Central memory CD8-positive, alpha-beta T cell (primary cell): ENCODE data around the gene S100A10.

Experiments
- ATAC-seq: fragments of 150-1000 bp; cut with Tn5 transposase; replicated peaks from 2 replicates; pipeline ENCODE4 v1.10.0; 2022; ENCODE audit warnings: mild to moderate bottlenecking, moderate FRiP score, moderate number of reproducible peaks; ENCODE audit not compliant: poor library complexity, severe bottlenecking; ENCODE audit errors: extremely low read depth
- DNase-seq, 2 donors: peaks; one replicate each; pipeline ENCODE4 v3.0.0; 2021; ENCODE audit warnings: low spot score in 2 of 2
- H3K27ac Mint-ChIP-seq: one replicate; pipeline ENCODE4 v1.8.0; 2022; ENCODE audit warnings: low read depth, mild to moderate bottlenecking, moderate library complexity, mixed read lengths
- H3K27me3 Mint-ChIP-seq: one replicate; pipeline ENCODE4 v1.8.0; 2022; ENCODE audit warnings: mixed read lengths
- H3K36me3 Mint-ChIP-seq: one replicate; pipeline ENCODE4 v1.8.0; 2022; ENCODE audit warnings: mild to moderate bottlenecking, moderate library complexity, mixed read lengths; ENCODE audit not compliant: insufficient read depth
- H3K4me1 Mint-ChIP-seq: one replicate; pipeline ENCODE4 v1.8.0; 2022; ENCODE audit warnings: mixed read lengths
- H3K4me3 Mint-ChIP-seq: one replicate; pipeline ENCODE4 v1.8.0; 2022; ENCODE audit warnings: mild to moderate bottlenecking, moderate library complexity, mixed read lengths
- H3K9me3 Mint-ChIP-seq: one replicate; pipeline ENCODE4 v1.8.0; 2022; ENCODE audit warnings: mixed read lengths

The S100A10 gene, protein sequence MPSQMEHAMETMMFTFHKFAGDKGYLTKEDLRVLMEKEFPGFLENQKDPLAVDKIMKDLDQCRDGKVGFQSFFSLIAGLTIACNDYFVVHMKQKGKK

DNA sequence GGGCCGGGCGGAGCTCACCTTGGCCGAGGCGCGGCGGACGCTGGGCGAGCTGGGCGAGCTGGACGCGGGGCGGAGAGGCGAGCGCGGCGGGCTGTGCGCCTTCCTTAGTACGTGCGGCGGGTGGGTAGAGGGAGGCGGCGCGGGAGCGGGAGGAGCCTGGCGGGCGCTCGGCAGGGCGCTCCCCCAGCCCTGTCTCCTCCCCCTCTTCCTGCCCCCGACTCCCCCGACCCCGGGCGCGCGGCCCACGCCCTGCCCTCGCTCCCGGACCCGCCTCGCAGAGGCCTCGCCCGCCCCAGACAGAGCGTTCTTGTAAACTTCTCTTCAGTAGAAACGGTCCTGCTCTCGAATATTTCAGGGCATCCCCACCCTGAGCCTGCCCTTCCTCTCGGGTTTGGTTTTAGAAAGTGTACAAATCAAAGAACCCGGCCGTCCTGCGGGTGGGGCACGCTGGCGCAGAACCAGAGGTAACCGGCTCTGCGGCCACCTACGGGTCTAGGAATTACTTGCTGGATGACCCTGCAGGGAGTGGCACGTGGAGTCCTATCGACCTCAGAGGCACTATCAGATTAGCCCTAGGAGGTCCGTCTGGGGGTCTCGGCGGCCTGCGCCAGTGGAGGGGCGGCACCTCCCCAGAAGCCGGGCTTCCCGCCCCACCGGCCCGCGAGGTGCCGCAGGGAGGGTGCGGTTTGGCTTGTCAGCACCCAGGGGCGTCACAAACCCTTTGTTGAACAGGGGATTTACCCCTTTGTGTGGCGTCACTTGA is at the start of gene S100A10:
TSS of gene S100A10 (minus strand) at position 126 of the 763 bp plus-strand sequence. CDS start 7,629 bp downstream, outside the sequence.
- peak; percentile 56 to 78 for DNase-seq
- peaks cover 55% of the 10 kb centered on the region for H3K4me1 Mint-ChIP-seq
- H3K27me3 Mint-ChIP-seq = no peaks in the 10 kb centered on the region
- peak within 1 kb of the TSS; percentile 98 for H3K4me3 Mint-ChIP-seq
- ATAC-seq = peak; percentile 85
- H3K27ac Mint-ChIP-seq = peak within 1 kb of the TSS; percentile 97
- H3K36me3 Mint-ChIP-seq = peaks cover 22% of the 10 kb centered on the region
- no peaks in the 10 kb centered on the region for H3K9me3 Mint-ChIP-seq

DNA sequence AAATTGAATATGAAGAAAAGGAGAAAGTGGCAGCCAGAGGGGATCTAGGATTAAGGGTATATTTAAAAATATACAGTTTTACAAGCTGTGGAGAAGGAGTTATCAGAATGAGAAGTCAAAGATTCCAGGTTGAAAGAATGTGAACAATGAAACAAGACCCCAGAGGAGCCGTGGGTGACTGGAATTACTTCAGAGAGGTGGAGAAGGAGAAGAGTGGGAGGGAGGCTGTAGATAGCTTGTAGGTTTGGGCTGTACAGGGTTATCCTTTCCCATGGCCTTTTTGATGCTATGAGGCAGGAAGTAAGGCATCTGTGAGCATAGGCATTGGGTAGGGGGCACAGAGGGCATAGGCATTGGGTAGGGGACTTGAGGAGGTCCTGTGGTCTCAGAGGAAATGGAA is 48.4 kb upstream of the S100A10 start:
- H3K27me3 Mint-ChIP-seq = no peaks in the 10 kb centered on the region
- ATAC-seq (no peak), DNase-seq (no peak)
- no peaks in the 10 kb centered on the region for H3K36me3 Mint-ChIP-seq
- H3K9me3 Mint-ChIP-seq = no peaks in the 10 kb centered on the region
- H3K4me3 Mint-ChIP-seq = no peak overlapping the region
- H3K27ac Mint-ChIP-seq = no peak overlapping the region
- no peaks in the 10 kb centered on the region for H3K4me1 Mint-ChIP-seq

DNA sequence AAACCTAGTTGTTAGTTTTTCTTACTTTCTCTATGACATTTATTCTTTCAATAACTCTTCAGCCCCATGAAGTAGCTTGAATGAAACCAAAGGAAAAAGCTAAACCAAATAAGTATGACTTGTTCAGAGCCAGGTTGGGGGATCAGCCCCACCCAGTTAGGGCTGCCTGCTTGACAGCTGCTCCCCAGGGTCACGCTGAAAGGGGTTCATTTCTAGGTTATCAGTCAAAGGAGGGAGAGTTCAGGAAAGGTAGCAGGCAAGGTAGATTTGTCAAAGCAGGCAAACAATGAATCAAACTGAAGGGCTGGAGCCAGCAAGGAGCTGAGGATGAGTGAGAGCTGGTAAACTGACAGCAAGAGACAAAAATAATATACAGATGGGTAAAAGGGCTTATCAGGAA is 46.2 kb upstream of the S100A10 start:
- Mint-ChIP-seq H3K27me3 (no peaks in the 10 kb centered on the region), H3K9me3 (no peaks in the 10 kb centered on the region), H3K27ac (no peak overlapping the region), H3K36me3 (peaks cover 13% of the 10 kb centered on the region), H3K4me3 (no peak overlapping the region), H3K4me1 (peaks cover 14% of the 10 kb centered on the region)
- DNase-seq = no peak
- no peak for ATAC-seq

DNA sequence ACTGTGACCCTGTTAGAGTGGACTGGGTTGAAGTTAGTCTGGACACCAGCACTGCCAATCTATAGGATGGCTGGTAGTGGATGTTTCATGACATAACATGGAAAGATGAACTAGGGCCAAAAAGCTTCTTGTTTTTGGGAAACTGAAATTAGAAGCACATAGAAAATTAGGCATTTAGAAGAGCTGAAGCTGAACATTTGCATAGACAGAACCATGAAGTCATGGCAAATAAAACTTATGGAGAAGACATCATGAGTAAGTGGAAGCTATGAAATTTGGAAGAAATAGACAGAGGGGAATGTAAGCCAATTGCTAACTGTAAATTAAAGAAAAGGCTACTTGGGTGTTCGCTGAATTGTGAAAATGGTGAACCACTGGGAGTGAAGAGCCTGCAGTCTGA is 45.8 kb upstream of the S100A10 start:
- no peaks in the 10 kb centered on the region for H3K9me3 Mint-ChIP-seq
- ATAC-seq (no peak), DNase-seq (no peak)
- H3K4me1 Mint-ChIP-seq = peaks cover 18% of the 10 kb centered on the region
- no peak overlapping the region for H3K27ac Mint-ChIP-seq
- no peaks in the 10 kb centered on the region for H3K27me3 Mint-ChIP-seq
- peaks cover 17% of the 10 kb centered on the region for H3K36me3 Mint-ChIP-seq
- H3K4me3 Mint-ChIP-seq = no peak overlapping the region

DNA sequence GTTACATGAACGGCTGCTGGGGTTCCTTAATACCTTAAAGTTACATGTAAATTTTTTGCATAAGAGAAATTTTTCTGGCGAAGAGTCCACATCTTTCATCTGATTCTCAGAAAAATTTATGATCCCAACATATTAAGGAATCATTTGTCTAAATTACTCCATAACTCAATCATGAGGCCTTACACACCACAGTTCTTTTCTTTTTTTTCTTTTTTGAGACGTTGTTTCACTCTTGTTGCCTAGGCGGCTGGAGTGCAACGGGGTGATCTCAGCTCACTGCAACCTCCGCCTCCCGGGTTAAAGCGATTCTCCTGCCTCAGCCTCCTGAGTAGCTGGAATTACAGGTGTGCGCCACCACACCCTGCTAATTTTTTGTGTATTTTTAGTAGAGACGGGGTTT is 45.2 kb upstream of the S100A10 start:
- no peak overlapping the region for H3K27ac Mint-ChIP-seq
- H3K4me3 Mint-ChIP-seq = no peak overlapping the region
- no peaks in the 10 kb centered on the region for H3K27me3 Mint-ChIP-seq
- H3K4me1 Mint-ChIP-seq = peaks cover 24% of the 10 kb centered on the region
- DNase-seq (no peak), ATAC-seq (no peak)
- peaks cover 18% of the 10 kb centered on the region for H3K36me3 Mint-ChIP-seq
- H3K9me3 Mint-ChIP-seq = no peaks in the 10 kb centered on the region

DNA sequence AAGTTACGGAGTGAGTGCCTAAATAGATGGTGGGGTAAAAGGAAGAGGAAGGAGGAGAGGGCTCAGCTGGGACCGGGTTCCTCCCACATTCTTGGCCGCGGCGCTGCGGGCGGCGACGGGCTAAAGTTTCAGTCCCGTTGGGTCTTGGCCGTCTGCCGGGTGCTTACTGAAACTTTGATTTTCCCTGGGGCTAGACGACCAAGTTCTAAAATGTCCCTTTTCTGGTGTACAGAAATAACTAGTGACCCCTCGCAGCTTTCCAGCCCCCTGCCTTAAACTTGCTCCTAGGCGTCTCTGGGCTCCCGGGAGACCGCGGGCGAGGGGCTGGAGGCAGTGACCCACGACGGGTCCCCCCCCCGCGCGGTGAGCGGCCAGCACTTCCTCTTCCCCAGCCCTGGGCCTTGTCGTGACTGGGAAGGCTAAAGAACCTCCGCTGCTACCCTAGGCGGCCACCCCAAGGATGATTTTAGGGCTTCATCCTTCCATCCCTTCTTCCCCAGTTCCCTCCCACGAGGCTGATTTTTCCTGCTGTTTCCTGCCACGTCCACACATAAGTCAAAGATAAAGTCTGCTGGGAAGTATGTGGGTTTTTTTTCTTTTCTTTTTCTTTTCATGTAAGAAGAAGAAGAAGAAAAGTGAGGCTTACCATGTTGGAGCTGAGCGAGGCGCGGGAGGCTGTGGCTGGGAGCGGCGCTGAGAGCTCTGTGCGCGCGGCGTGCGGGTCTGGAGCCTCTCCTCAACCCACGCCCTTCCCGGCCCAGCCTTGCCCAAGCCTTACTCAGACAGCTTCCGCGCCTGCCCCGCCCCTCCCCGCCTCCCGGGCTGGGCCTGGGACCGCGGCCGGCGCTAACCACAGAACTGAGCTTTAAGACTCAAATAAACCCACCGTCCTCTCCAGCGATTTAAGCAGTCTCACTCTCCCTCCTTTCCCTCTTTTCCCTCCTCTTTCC is 42.9 kb upstream of the S100A10 start, which contains the start of gene S100A11:
TSS of gene S100A11 (minus strand) at position 738 of the 950 bp plus-strand sequence. CDS start at position 649, 89 bp downstream.
- H3K36me3 Mint-ChIP-seq = peaks cover 36% of the 10 kb centered on the region

DNA sequence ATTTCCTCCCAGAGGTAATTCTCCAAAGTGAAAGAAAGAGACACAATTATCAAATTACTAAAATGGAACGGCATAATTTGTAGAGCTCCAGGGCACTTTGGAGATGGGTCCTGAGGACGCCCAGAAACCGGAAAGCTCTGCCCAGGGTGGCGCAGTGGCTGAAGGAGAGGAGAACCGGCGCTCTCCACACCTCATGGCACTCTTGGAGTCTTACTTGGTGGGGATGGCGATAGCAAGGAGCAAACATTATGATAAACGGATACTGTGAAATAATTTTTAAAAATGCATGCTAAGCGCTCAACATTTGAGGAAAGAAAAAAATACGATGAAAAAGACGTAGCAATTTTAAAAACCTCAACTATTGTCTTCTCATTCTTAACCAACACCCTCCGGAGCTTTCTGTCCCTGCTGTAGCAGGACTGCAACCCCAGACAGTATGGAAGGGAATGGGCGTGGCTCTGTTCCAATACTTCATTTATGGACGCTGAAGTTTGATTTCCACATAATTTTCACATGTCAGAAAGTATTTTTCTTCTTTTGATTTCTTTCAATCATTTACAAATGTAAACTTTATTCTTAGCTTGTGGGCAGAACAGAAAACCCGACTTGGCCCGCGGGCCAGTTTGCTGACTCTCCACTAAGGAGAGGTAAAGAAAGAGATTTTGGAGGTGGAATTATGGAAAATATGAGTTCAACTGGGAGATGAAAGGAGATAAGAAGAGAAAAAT is 42.0 kb upstream of the S100A10 start:
- no peak for DNase-seq
- H3K4me1 Mint-ChIP-seq = peaks cover 38% of the 10 kb centered on the region

More for the DNA sequence above, 42.9 kb upstream of the S100A10 start, which contains the start of gene S100A11:
- H3K9me3 Mint-ChIP-seq = no peaks in the 10 kb centered on the region
- peak; percentile 44 for ATAC-seq
- DNase-seq = peak; percentile 28 to 30
- peak within 1 kb of the TSS; percentile 94 for H3K4me3 Mint-ChIP-seq
- peaks cover 38% of the 10 kb centered on the region for H3K4me1 Mint-ChIP-seq
- H3K27ac Mint-ChIP-seq = peak within 1 kb of the TSS; percentile 98
- no peaks in the 10 kb centered on the region for H3K27me3 Mint-ChIP-seq

DNA sequence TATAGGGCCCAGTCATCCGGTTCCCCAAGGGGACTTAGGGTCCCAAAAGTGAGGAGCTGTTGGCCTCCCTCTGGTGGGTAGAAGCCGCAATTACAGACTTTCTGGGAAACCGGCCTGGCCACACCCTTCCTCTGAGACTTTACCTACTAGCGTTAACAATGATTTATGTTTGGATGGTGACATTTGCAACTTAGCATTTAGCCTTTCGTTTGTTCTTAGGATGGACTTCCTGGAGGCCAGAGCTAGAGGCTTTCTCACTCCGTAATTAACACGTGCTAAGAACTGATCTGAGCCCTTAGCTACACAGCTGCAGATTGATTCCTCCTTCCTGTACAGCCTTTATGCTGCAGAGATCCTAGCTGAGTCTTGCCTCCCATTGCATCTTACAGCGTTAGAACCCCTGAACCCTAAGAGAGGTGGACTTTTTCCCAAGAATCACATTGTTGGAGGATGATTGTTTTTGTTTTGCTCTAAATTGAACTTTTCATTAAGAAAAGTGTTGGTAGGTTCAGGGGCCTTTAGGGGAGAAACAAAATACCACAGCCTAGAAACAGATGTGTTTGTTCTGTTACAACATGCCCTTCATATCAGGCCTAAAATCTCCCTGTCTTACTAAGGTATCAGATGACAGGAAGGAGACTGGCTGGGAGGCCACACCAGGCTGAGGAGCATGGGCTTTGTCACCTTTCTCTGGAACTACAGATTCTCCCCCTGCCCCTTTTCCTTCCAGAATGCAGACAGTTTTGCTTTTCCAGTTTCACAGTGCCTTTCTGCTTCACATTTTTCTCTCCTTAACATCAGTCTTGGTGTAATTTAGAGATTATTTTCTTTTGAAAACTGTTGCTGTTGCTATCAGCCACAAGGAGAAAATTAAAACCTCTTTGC is 41.2 kb upstream of the S100A10 start:
- H3K27ac Mint-ChIP-seq = peak overlapping the region; percentile 98
- H3K36me3 Mint-ChIP-seq = peaks cover 40% of the 10 kb centered on the region
- ATAC-seq (peak; percentile 88), DNase-seq (peak; percentile 35 to 42)
- H3K27me3 Mint-ChIP-seq = no peaks in the 10 kb centered on the region
- no peaks in the 10 kb centered on the region for H3K9me3 Mint-ChIP-seq
- H3K4me1 Mint-ChIP-seq = peaks cover 38% of the 10 kb centered on the region
- H3K4me3 Mint-ChIP-seq = peak overlapping the region; percentile 94

More for the DNA sequence above, 42.0 kb upstream of the S100A10 start:
- ATAC-seq = peak; percentile 14
- H3K9me3 Mint-ChIP-seq = no peaks in the 10 kb centered on the region
- peaks cover 38% of the 10 kb centered on the region for H3K36me3 Mint-ChIP-seq
- peak overlapping the region; percentile 94 for H3K4me3 Mint-ChIP-seq
- H3K27ac Mint-ChIP-seq = peak overlapping the region; percentile 98
- no peaks in the 10 kb centered on the region for H3K27me3 Mint-ChIP-seq

DNA sequence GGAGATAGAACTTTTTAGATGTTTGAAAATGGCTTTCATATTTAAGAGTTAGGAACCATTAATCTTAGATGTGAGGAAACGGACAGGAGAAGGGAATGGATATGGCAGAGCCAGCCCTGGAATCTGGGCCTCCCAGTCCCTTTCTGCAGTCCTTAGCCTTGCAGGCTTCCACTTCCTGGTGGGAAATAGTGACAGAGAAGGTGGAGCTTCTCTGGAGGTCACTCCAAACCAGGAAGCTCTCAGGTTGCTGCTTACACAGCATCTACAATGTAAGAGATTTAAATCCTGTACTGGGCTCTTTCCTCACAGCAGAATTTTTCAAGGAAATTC is 40.6 kb upstream of the S100A10 start:
- peak overlapping the region; percentile 98 for H3K27ac Mint-ChIP-seq

DNA sequence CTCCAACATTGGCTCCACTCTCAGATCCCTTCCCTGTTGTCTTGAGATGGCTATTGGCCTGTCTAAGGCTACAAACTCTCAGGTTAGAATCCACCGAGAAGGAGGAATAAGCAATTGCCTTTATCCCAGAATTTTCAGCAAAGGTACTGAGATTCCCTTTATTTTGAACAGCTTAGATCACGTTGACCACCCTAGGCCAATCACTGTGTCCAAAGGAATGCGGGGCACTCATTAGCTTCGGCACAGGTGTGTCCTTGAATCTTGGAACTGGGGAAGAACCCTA is 36.2 kb upstream of the S100A10 start:
- H3K27ac Mint-ChIP-seq = no peak overlapping the region
- ATAC-seq = no peak
- H3K9me3 Mint-ChIP-seq = no peaks in the 10 kb centered on the region
- H3K27me3 Mint-ChIP-seq = no peaks in the 10 kb centered on the region
- H3K4me3 Mint-ChIP-seq = no peak overlapping the region
- H3K4me1 Mint-ChIP-seq = peaks cover 24% of the 10 kb centered on the region
- DNase-seq = no peak
- peaks cover 28% of the 10 kb centered on the region for H3K36me3 Mint-ChIP-seq

More for the DNA sequence above, 40.6 kb upstream of the S100A10 start:
- DNase-seq = no peak
- no peaks in the 10 kb centered on the region for H3K27me3 Mint-ChIP-seq
- H3K4me3 Mint-ChIP-seq = peak overlapping the region; percentile 94
- H3K9me3 Mint-ChIP-seq = no peaks in the 10 kb centered on the region
- ATAC-seq = no peak
- peaks cover 38% of the 10 kb centered on the region for H3K4me1 Mint-ChIP-seq
- H3K36me3 Mint-ChIP-seq = peaks cover 40% of the 10 kb centered on the region

DNA sequence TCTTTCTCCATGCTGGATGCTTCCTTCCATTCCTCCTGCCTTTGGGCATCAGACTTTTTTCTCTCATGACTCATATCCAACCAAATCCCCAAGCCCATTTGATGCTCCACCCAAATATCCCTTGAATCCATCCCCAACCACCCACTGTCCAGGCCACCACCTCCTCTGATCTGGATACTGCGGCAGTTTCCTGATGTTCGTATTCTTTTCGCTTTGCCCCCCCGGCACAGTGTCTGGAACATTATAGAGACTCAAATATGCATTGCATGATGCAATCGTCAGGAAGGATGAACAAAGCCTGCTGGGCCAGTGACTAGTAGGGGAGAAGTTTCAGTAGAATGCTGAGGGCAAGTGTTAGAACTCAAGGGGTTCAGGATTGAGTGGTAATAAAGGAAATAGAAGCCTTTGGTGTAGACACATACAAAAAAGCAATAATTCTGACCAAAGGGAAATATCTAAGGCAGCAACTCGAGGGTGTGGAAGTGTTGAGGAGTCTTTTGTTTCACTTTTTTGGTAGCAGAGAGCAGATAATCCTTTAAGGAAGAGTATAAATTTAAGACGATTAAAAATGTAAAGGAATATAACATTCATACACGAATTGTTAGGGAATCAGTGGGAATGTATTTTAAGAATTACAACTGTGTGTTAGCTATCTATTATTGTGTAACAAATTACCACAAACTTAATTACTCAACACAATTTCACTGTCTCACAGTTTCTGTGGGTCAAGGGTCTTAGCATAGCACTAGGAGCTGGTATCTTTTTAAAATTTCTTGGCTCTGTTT is 35.7 kb upstream of the S100A10 start:
- no peak for DNase-seq
- no peaks in the 10 kb centered on the region for H3K27me3 Mint-ChIP-seq
- H3K4me3 Mint-ChIP-seq = no peak overlapping the region
- H3K36me3 Mint-ChIP-seq = peaks cover 23% of the 10 kb centered on the region
- no peaks in the 10 kb centered on the region for H3K9me3 Mint-ChIP-seq
- peaks cover 19% of the 10 kb centered on the region for H3K4me1 Mint-ChIP-seq
- H3K27ac Mint-ChIP-seq = peak overlapping the region; percentile 3
- no peak for ATAC-seq
